Measurements from ENCODE around the gene FSD2.

Gene FSD2

GRCh38 chr15:82763361-82764116 is 42.3 kb downstream of the FSD2 start:
- Histone ChIP-seq H3K36me3 (peaks cover 8% of the 10 kb centered on the region), H3K27me3 (no peaks in the 10 kb centered on the region), H3K4me1 (no peaks in the 10 kb centered on the region), H3K4me3 (ENCODE audit: low read depth, low read length) (no peak overlapping the region), H3K9me3 (no peaks in the 10 kb centered on the region)
- DNase-seq = no peak
- no peak for TF ChIP-seq CTCF (IDR thresholded peaks at IDR 0.05; ENCODE audit: low read depth, low read length)

- Histone ChIP-seq H3K36me3 (peaks cover 31% of the 10 kb centered on the region), H3K9me3 (no peaks in the 10 kb centered on the region), H3K27me3 (no peaks in the 10 kb centered on the region), H3K4me3 (ENCODE audit: low read depth, low read length) (peak overlapping the region; percentile 76), H3K4me1 (no peaks in the 10 kb centered on the region)
- DNase-seq = no peak
- TF ChIP-seq CTCF (IDR thresholded peaks at IDR 0.05; ENCODE audit: low read depth, low read length) = no peak
Observed at GRCh38 chr15:82751308-82751707, 54.6 kb downstream of the FSD2 start.

GRCh38 chr15:82750831-82751180 is 55.1 kb downstream of the FSD2 start:
- no peak for DNase-seq
- peaks cover 26% of the 10 kb centered on the region for H3K36me3 ChIP-seq

GRCh38 chr15:82749951-82750830 is 55.7 kb downstream of the FSD2 start:
- H3K4me3 ChIP-seq (ENCODE audit: low read depth, low read length) = peak overlapping the region; percentile 76
- H3K36me3 ChIP-seq = peaks cover 22% of the 10 kb centered on the region
- DNase-seq = peak; percentile 95
- H3K4me1 ChIP-seq = no peaks in the 10 kb centered on the region
- no peaks in the 10 kb centered on the region for H3K27me3 ChIP-seq
- H3K9me3 ChIP-seq = no peaks in the 10 kb centered on the region
- TF ChIP-seq CTCF (IDR thresholded peaks at IDR 0.05; ENCODE audit: low read depth, low read length) = no peak

More at GRCh38 chr15:82750831-82751180, 55.1 kb downstream of the FSD2 start:
- Histone ChIP-seq H3K27me3 (no peaks in the 10 kb centered on the region), H3K9me3 (no peaks in the 10 kb centered on the region), H3K4me1 (no peaks in the 10 kb centered on the region), H3K4me3 (ENCODE audit: low read depth, low read length) (peak overlapping the region; percentile 76)
- no peak for TF ChIP-seq CTCF (IDR thresholded peaks at IDR 0.05; ENCODE audit: low read depth, low read length)

- Histone ChIP-seq H3K9me3 (no peaks in the 10 kb centered on the region), H3K4me3 (ENCODE audit: low read depth, low read length) (no peak overlapping the region), H3K4me1 (no peaks in the 10 kb centered on the region), H3K36me3 (peaks cover 6% of the 10 kb centered on the region), H3K27me3 (no peaks in the 10 kb centered on the region)
- TF ChIP-seq CTCF (IDR thresholded peaks at IDR 0.05; ENCODE audit: low read depth, low read length) = no peak
- no peak for DNase-seq
Observed at GRCh38 chr15:82748315-82748714, 57.6 kb downstream of the FSD2 start.

- Histone ChIP-seq H3K27me3 (no peaks in the 10 kb centered on the region), H3K4me3 (ENCODE audit: low read depth, low read length) (no peak overlapping the region), H3K4me1 (no peaks in the 10 kb centered on the region), H3K9me3 (no peaks in the 10 kb centered on the region), H3K36me3 (no peaks in the 10 kb centered on the region)
- TF ChIP-seq CTCF (IDR thresholded peaks at IDR 0.05; ENCODE audit: low read depth, low read length) = no peak
- DNase-seq = no peak
Observed at GRCh38 chr15:82743810-82744209, 62.1 kb downstream of the FSD2 start.
